A673 (cell line): ENCODE results near the gene ATMIN. TPM values are rescaled to one million over a fixed set of nuclear protein-coding genes. Genes with fewer than 3 reads are reported as not detected.

Experiments
- BruUV-seq: library from RNA; stranded (reverse); fragments of 400-500 nt; replicated peaks from 2 replicates; lab custom pipeline; 2021; lab: Mats Ljungman, UMichigan
- CTCF ChIA-PET: fragments of 300-600 bp; sonication (Branson Sonifier 250); formaldehyde crosslinking; loops from one replicate; lab custom pipeline; 2022; ENCODE audit warnings: antibody characterized with exemption; lab: Charles Lee
- POLR2A ChIA-PET: fragments of 300-600 bp; sonication (Branson Sonifier 250); formaldehyde crosslinking; loops from one replicate; lab custom pipeline; 2022; ENCODE audit warnings: antibody characterized with exemption; ENCODE audit not compliant: low non-redundant PET; lab: Charles Lee
- DNase-seq: peaks from one replicate; pipeline ENCODE4 v3.0.0-alpha.2; 2015; ENCODE audit warnings: low spot score
- H3K27ac ChIP-seq: fragments of 200-600 bp; sonication (generic); 2 replicates; pipeline ENCODE4 v1.5.1; 2016; ENCODE audit warnings: mixed run types, low read depth, mild to moderate bottlenecking, mixed read lengths, antibody characterized with exemption, low read length; ENCODE audit not compliant: poor library complexity, severe bottlenecking
- H3K27me3 ChIP-seq: fragments of 200-600 bp; sonication (generic); replicated peaks from 2 replicates; pipeline ENCODE4 v1.6.1; 2017; ENCODE audit warnings: mixed run types, low read depth, mild to moderate bottlenecking, mixed read lengths, antibody characterized with exemption, low read length; ENCODE audit not compliant: insufficient read depth, poor library complexity
- H3K36me3 ChIP-seq: fragments of 200-600 bp; sonication (generic); 2 replicates; pipeline ENCODE4 v1.6.1; 2016; ENCODE audit warnings: mixed run types, mild to moderate bottlenecking, mixed read lengths, antibody characterized with exemption, low read length; ENCODE audit not compliant: insufficient read depth, poor library complexity, severe bottlenecking
- H3K4me1 ChIP-seq: fragments of 200-600 bp; sonication (generic); 2 replicates; pipeline ENCODE4 v1.6.1; 2017; ENCODE audit warnings: mixed run types, mild to moderate bottlenecking, mixed read lengths, antibody characterized with exemption, low read length; ENCODE audit not compliant: insufficient read depth, poor library complexity, severe bottlenecking
- H3K4me3 ChIP-seq: fragments of 200-600 bp; sonication (generic); 2 replicates; pipeline ENCODE4 v1.5.1; 2016; ENCODE audit warnings: low read depth, mixed run types, mild to moderate bottlenecking, mixed read lengths, low read length; ENCODE audit not compliant: poor library complexity, severe bottlenecking
- H3K9me3 ChIP-seq: fragments of 200-600 bp; sonication (generic); 2 replicates; pipeline ENCODE4 v1.6.1; 2016; ENCODE audit warnings: mixed run types, low read depth, mild to moderate bottlenecking, mixed read lengths, antibody characterized with exemption, low read length; ENCODE audit not compliant: poor library complexity, severe bottlenecking
- CTCF ChIP-seq: fragments of 300-800, 200-600 bp; sonication (generic); conservative IDR thresholded peaks from 2 replicates; pipeline ENCODE4 v1.5.1; 2017; ENCODE audit warnings: low read depth, mild to moderate bottlenecking, antibody characterized with exemption, low read length, moderate library complexity, mixed read lengths
- EZH2 ChIP-seq: fragments of 200-600 bp; sonication (generic); IDR thresholded peaks from 2 replicates; pipeline ENCODE4 v1.6.1; 2017; ENCODE audit warnings: borderline replicate concordance, low read depth, mild to moderate bottlenecking, mixed read lengths, antibody characterized with exemption, low read length; ENCODE audit not compliant: poor library complexity, severe bottlenecking
- intact Hi-C: fragments of 100-400 bp; cut with micrococcal nuclease; formaldehyde crosslinking; loops from one replicate; pipeline ENCODE4 v1.10.0; 2022; ENCODE audit not compliant: unreplicated experiment
- total RNA-seq: library from RNA; stranded (reverse); gene quantifications from 2 replicates; pipeline ENCODE4 v1.2.3, GENCODE V29; 2021

ATMIN gene
- total RNA-seq, 1 experiment from 2014 or later = 44.6 TPM

- BruUV-seq = no TSS peak
- peak; percentile 27 for DNase-seq
These were observed 38.4 kb upstream of the ATMIN start for GRCh38 chr16:80997139-80997798.

DNA sequence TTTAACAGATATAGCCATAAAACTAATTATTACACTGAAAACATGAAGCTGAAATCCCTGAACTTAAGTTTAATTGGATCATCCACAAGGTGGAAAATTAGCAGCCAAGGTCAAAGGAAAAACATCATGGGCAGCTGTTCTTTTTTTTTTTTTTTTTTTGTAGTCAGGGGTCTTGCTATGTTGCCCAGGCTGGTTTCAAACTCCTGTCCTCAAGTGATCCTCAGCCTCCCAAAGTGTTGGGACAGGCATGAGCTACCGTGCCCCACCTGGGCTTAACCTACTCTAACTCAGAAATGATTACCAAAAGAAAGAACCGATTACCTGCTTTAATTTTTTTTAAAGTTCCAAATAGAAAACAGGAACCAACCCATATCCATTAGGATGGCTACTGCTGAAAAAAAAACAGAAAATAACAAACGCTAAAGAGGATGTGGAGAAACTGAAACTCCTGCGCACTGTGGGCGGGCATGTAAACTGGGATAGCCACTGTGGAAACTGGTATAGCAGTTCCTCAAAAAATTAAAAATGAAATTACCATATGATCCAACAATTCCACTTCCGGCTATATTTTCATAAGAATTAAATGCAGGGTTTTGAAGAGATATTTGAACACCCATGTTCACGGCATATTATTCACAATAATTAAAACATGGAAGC lies 37.5 kb upstream of the ATMIN start:
- H3K4me3 ChIP-seq = no peak overlapping the region
- CTCF ChIA-PET = no interaction called here
- intact Hi-C loops = no loop called here
- H3K27me3 ChIP-seq = no peaks in the 10 kb centered on the region
- POLR2A ChIA-PET = no interaction called here
- H3K4me1 ChIP-seq = peaks cover 32% of the 10 kb centered on the region
- TF ChIP-seq CTCF = no peak
- TF ChIP-seq EZH2 = no peak
- no TSS peak for BruUV-seq
- no peaks in the 10 kb centered on the region for H3K9me3 ChIP-seq
- H3K27ac ChIP-seq = no peak overlapping the region
- H3K36me3 ChIP-seq = no peaks in the 10 kb centered on the region
- DNase-seq = no peak

More at GRCh38 chr16:80997139-80997798, 38.4 kb upstream of the ATMIN start:
- Histone ChIP-seq H3K4me1 (peaks cover 36% of the 10 kb centered on the region), H3K27me3 (no peaks in the 10 kb centered on the region), H3K36me3 (no peaks in the 10 kb centered on the region), H3K27ac (peak overlapping the region; percentile 29), H3K4me3 (peak overlapping the region; percentile 19), H3K9me3 (no peaks in the 10 kb centered on the region)
- ChIA-PET POLR2A (no interaction called here), CTCF (interaction anchor here (0.6 kb wide), 1 partner anchor 8 kb away, joined by 3 read pairs; no protein-coding TSS in a partner anchor)
- TF ChIP-seq CTCF = no peak
- TF ChIP-seq EZH2 = no peak
- intact Hi-C loops = no loop called here

- no peaks in the 10 kb centered on the region for H3K9me3 ChIP-seq
- H3K36me3 ChIP-seq = no peaks in the 10 kb centered on the region
- POLR2A ChIA-PET = no interaction called here
- no TSS peak for BruUV-seq
- peaks cover 35% of the 10 kb centered on the region for H3K4me1 ChIP-seq
- intact Hi-C loops = loop anchor here (10.0 kb wide), 1 partner anchor 734 kb away; no protein-coding TSS in a partner anchor
- CTCF ChIA-PET = interaction anchor here (0.6 kb wide), 1 partner anchor 32 kb away, joined by 9 read pairs; no protein-coding TSS in a partner anchor
- TF ChIP-seq EZH2 (no peak), CTCF (no peak)
- DNase-seq = no peak
- no peak overlapping the region for H3K27ac ChIP-seq
- H3K27me3 ChIP-seq = no peaks in the 10 kb centered on the region
- H3K4me3 ChIP-seq = no peak overlapping the region
These were observed 34.8 kb upstream of the ATMIN start for GRCh38 chr16:81000873-81001272.
